B cell (primary cell): ENCODE measurements around the gene PHC3. TPM values are rescaled to one million over a fixed set of nuclear protein-coding genes. Genes with fewer than 3 reads are reported as not detected.

ENCODE experiments used
- ATAC-seq: fragments of 200-7000 bp; cut with Tn5 transposase; one replicate; pipeline ENCODE4 v1.10.0; 2021; ENCODE audit warnings: low read depth, mild to moderate bottlenecking, moderate number of reproducible peaks, moderate library complexity
- CTCF ChIA-PET: fragments of 350-600 bp; sonication (Branson Sonifier 250); formaldehyde crosslinking; loops from one replicate; lab custom pipeline; 2021; ENCODE audit warnings: antibody characterized with exemption, inconsistent platforms; lab: Charles Lee
- POLR2A ChIA-PET: fragments of 350-600 bp; sonication (Branson Sonifier 250); formaldehyde crosslinking; loops from one replicate; lab custom pipeline; 2021; ENCODE audit warnings: antibody characterized with exemption; lab: Charles Lee
- DNase-seq: peaks from one replicate; pipeline ENCODE4 v3.0.0; 2013
- H2AFZ ChIP-seq: 2 replicates; pipeline ENCODE4 v1.6.1; 2012; ENCODE audit warnings: mild to moderate bottlenecking, low read depth, low read length; ENCODE audit not compliant: insufficient read depth, poor library complexity, severe bottlenecking
- H3K27ac ChIP-seq, 2 donors: 1 replicate in 1 of 2; 2 replicates in 1 of 2; pipeline ENCODE4 v1.5.1; 2012 to 2013; ENCODE audit warnings: low read length in 2 of 2, mild to moderate bottlenecking in 2 of 2, moderate library complexity in 1 of 2
- H3K27me3 ChIP-seq, 4 experiments: fragments of 200-600 bp in 1 of 4; sonication (generic) in 1 of 4; replicated peaks in 1 of 4; 1 replicate in 2 of 4; 2 replicates in 2 of 4; pipeline versions ENCODE4 v1.6.1 to v1.7.0; 2013 to 2016; ENCODE audit warnings: low read length in 3 of 4, mild to moderate bottlenecking in 2 of 4, mixed read lengths in 1 of 4, moderate library complexity in 1 of 4; ENCODE audit not compliant: insufficient read depth in 4 of 4, control insufficient read depth in 3 of 4; ENCODE audit errors: control extremely low read depth in 1 of 4
- H3K36me3 ChIP-seq, 2 experiments: replicated peaks in 1 of 2; 1 replicate in 1 of 2; 2 replicates in 1 of 2; pipeline versions ENCODE4 v1.6.1 to v1.7.1; 2013; ENCODE audit warnings: low read length in 1 of 2; ENCODE audit not compliant: insufficient read depth in 2 of 2, control insufficient read depth in 1 of 2; ENCODE audit errors: control extremely low read depth in 1 of 2, extremely low read depth in 1 of 2
- H3K4me1 ChIP-seq, 2 donors: fragments of 200-600 bp in 1 of 2; sonication (generic) in 1 of 2; 1 replicate in 1 of 2; 2 replicates in 1 of 2; pipeline versions ENCODE4 v1.5.1 to v1.6.1; 2013 to 2017; ENCODE audit warnings: low read length in 2 of 2; ENCODE audit not compliant: control insufficient read depth in 2 of 2, insufficient read depth in 2 of 2
- H3K4me2 ChIP-seq: replicated peaks from 2 replicates; pipeline ENCODE3; 2012; ENCODE audit warnings: mild to moderate bottlenecking, low read depth, low read length; ENCODE audit not compliant: poor library complexity, severe bottlenecking
- H3K4me3 ChIP-seq, 5 experiments: fragments of 200-600 bp in 1 of 5; sonication (generic) in 1 of 5; 1 replicate in 3 of 5; 2 replicates in 2 of 5; pipeline versions ENCODE4 v1.5.1 to v1.7.0; 2011 to 2016; ENCODE audit warnings: low read length in 4 of 5, mild to moderate bottlenecking in 4 of 5, low read depth in 2 of 5, control low read depth in 1 of 5, moderate library complexity in 1 of 5; ENCODE audit not compliant: insufficient read depth in 1 of 5; ENCODE audit errors: control extremely low read depth in 1 of 5, extremely low read depth in 1 of 5
- H3K79me2 ChIP-seq: fragments of 200-600 bp; sonication (generic); one replicate; pipeline ENCODE4 v1.6.0; 2016; ENCODE audit warnings: low read length; ENCODE audit not compliant: control insufficient read depth, insufficient read depth
- H3K9ac ChIP-seq: fragments of 200-600 bp; sonication (generic); 2 replicates; pipeline ENCODE4 v1.6.1; 2017; ENCODE audit warnings: mild to moderate bottlenecking, low read length, moderate library complexity
- H3K9me3 ChIP-seq, 3 donors: one replicate each; pipeline versions ENCODE4 v1.6.1 to v1.7.1; 2013; ENCODE audit warnings: low read length in 2 of 3; ENCODE audit not compliant: control insufficient read depth in 2 of 3, insufficient read depth in 1 of 3; ENCODE audit errors: control extremely low read depth in 1 of 3
- H4K20me1 ChIP-seq: 2 replicates; pipeline ENCODE4 v1.6.0; 2012; ENCODE audit warnings: mild to moderate bottlenecking, low read length; ENCODE audit not compliant: insufficient read depth, control insufficient read depth, poor library complexity, severe bottlenecking
- H3K27ac Mint-ChIP-seq: one replicate; pipeline ENCODE4 v1.8.0; 2021; ENCODE audit warnings: mixed read lengths
- H3K27me3 Mint-ChIP-seq: one replicate; pipeline ENCODE4 v1.8.0; 2021; ENCODE audit warnings: mixed read lengths
- H3K4me1 Mint-ChIP-seq: one replicate; pipeline ENCODE4 v1.8.0; 2021; ENCODE audit warnings: mixed read lengths
- H3K4me3 Mint-ChIP-seq: one replicate; pipeline ENCODE4 v1.8.0; 2021; ENCODE audit warnings: mixed read lengths
- H3K9me3 Mint-ChIP-seq: one replicate; pipeline ENCODE4 v1.8.0; 2022; ENCODE audit warnings: mixed read lengths; ENCODE audit not compliant: insufficient read depth
- CTCF ChIP-seq: fragments of 200-600 bp; IDR thresholded peaks from one replicate; pipeline ENCODE4 v1.8.0; 2022; ENCODE audit warnings: antibody characterized with exemption, mild to moderate bottlenecking
- EZH2 ChIP-seq: IDR thresholded peaks from 2 replicates; pipeline ENCODE4 v1.6.1; 2012; ENCODE audit warnings: borderline replicate concordance, low read depth, mild to moderate bottlenecking, moderate library complexity, low read length; ENCODE audit not compliant: insufficient read depth, poor library complexity, severe bottlenecking
- WGBS: methylation state at CpG from one replicate; pipeline ENCODE4 v1.1.5; 2013; ENCODE audit warnings: missing lambda C conversion rate; ENCODE audit not compliant: insufficient coverage; 5-methylcytosine and 5-hydroxymethylcytosine counted together
- intact Hi-C: fragments of 100-400 bp; cut with micrococcal nuclease; formaldehyde crosslinking; loops from one replicate; pipeline ENCODE4 v1.10.0; 2022
- polyA plus RNA-seq: library from polyadenylated mRNA; depleted of rRNA; stranded (reverse); fragments of >200 nt; gene quantifications from 2 replicates; pipeline ENCODE4 v1.2.3, GENCODE V29; 2012
- total RNA-seq, 2 donors: library from RNA; stranded (reverse); fragments of 120-200 nt in 1 of 2; gene quantifications; 1 replicate in 1 of 2; 2 replicates in 1 of 2; pipeline versions ENCODE4 v1.2.3 to v1.2.4, GENCODE V29; 2013 to 2022

The PHC3 gene
- total and polyA plus RNA-seq, 2 donors (not counting 1 experiment from before 2014, with no cell fraction given) = 51.8 to 159 TPM

- H3K4me2 ChIP-seq = no peak overlapping the region
- H3K79me2 ChIP-seq = no peaks in the 10 kb centered on the region
- H3K4me3 Mint-ChIP-seq = no peak overlapping the region
- DNase-seq (no peak), ATAC-seq (no peak)
- intact Hi-C loops = no loop called here
- no peak overlapping the region for H3K9ac ChIP-seq
- H3K36me3 ChIP-seq = no peaks in the 10 kb centered on the region
- H3K4me1 Mint-ChIP-seq = peaks cover 11% of the 10 kb centered on the region
- no CpG with 5 or more reads among the region's 2 CpGs for WGBS
- H2AFZ ChIP-seq = no peak overlapping the region
- CTCF ChIA-PET = no interaction called here
- no peaks in the 10 kb centered on the region for H3K27me3 ChIP-seq
- no peak overlapping the region for H3K27ac ChIP-seq
- no peak overlapping the region for H3K27ac Mint-ChIP-seq
- no peak overlapping the region for H3K4me3 ChIP-seq
- H3K9me3 Mint-ChIP-seq = no peaks in the 10 kb centered on the region
- no peaks in the 10 kb centered on the region for H4K20me1 ChIP-seq
- H3K4me1 ChIP-seq = peaks cover 5 to 11% of the 10 kb centered on the region in 2 donors
- POLR2A ChIA-PET = no interaction called here
- TF ChIP-seq CTCF = no peak
- TF ChIP-seq EZH2 = no peak
- H3K27me3 Mint-ChIP-seq = no peaks in the 10 kb centered on the region
- no peaks in the 10 kb centered on the region for H3K9me3 ChIP-seq
These were observed 46.7 kb upstream of the PHC3 start for GRCh38 chr3:170228093-170228766.

DNA sequence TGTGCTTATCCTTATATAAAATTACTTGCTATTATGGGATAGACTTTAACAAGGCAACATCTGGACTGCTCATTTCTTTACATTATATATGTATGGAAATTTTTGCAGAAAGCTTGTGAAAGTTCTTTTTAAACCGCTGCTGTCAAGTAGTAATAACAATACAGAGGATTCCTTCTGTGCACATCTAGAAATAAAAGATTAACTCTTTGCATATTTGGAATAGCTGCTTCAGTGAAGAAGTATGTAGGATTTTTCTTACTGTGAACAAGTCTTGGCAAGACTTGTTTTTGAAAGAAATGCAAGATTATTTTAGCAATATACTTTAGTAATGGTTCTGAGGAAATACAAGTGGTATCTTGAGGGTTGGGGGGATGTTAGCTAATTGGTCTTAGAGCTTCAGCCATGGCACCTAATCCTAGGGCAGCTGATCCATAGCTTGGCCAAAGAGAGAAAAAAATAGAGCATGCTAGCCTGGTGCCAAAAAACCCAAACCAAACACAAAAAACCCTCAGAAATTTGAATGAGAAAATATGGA, 45.0 kb upstream of the PHC3 start:
- no peak overlapping the region for H2AFZ ChIP-seq
- TF ChIP-seq EZH2 (no peak), CTCF (no peak)
- H4K20me1 ChIP-seq = no peaks in the 10 kb centered on the region
- CTCF ChIA-PET = no interaction called here
- no peaks in the 10 kb centered on the region for H3K36me3 ChIP-seq
- Mint-ChIP-seq H3K4me3 (no peak overlapping the region), H3K4me1 (peaks cover 14% of the 10 kb centered on the region), H3K9me3 (no peaks in the 10 kb centered on the region), H3K27me3 (no peaks in the 10 kb centered on the region), H3K27ac (no peak overlapping the region)
- POLR2A ChIA-PET = no interaction called here
- H3K4me3 ChIP-seq = no peak overlapping the region
- no peak for DNase-seq
- H3K79me2 ChIP-seq = no peaks in the 10 kb centered on the region
- H3K9me3 ChIP-seq = no peaks in the 10 kb centered on the region
- no peak overlapping the region for H3K9ac ChIP-seq
- intact Hi-C loops = no loop called here
- H3K27me3 ChIP-seq = no peaks in the 10 kb centered on the region
- H3K4me1 ChIP-seq = peaks cover 7 to 12% of the 10 kb centered on the region in 2 donors
- ATAC-seq = no peak
- H3K4me2 ChIP-seq = no peak overlapping the region
- no peak overlapping the region for H3K27ac ChIP-seq
- no CpG with 5 or more reads among the region's 1 CpG for WGBS
